ENCODE results near the gene RALGAPA2.

DNA sequence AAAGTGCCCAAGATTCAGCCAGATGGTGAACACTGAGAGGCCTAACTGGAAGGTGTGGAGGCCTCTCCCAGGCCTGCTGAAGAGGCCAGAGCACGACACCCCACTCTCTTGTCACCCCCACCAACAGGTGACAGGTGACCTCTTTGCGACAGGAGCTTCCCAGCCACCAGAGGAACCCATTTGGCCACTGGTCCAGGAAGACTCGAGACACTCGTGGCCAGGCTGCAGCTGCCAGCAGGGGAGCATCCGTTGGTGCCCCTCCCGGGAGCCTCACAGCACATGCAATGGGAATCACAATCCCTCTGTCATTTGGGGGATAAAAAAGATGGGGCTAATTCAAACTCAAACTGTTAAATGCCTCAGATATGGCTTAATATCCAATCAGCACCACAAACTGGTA is 181.2 kb downstream of the RALGAPA2 start:
- TF ChIP-seq, protein P1, sequence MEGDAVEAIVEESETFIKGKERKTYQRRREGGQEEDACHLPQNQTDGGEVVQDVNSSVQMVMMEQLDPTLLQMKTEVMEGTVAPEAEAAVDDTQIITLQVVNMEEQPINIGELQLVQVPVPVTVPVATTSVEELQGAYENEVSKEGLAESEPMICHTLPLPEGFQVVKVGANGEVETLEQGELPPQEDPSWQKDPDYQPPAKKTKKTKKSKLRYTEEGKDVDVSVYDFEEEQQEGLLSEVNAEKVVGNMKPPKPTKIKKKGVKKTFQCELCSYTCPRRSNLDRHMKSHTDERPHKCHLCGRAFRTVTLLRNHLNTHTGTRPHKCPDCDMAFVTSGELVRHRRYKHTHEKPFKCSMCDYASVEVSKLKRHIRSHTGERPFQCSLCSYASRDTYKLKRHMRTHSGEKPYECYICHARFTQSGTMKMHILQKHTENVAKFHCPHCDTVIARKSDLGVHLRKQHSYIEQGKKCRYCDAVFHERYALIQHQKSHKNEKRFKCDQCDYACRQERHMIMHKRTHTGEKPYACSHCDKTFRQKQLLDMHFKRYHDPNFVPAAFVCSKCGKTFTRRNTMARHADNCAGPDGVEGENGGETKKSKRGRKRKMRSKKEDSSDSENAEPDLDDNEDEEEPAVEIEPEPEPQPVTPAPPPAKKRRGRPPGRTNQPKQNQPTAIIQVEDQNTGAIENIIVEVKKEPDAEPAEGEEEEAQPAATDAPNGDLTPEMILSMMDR (IDR thresholded peaks at IDR 0.05; ENCODE audit: insufficient read depth, low read length): no peak
- no peak for TF ChIP-seq SPI1 (IDR thresholded peaks at IDR 0.05; ENCODE audit: borderline replicate concordance, low read depth)
- no peak for TF ChIP-seq POLR2AphosphoS5 (IDR thresholded peaks at IDR 0.05; ENCODE audit: low read depth)

Measured in HL-60 (cell line).